Fibroblast of pulmonary artery (primary cell): ENCODE measurements around the gene TPM2.

Experiments
- DNase-seq: peaks from one replicate; pipeline ENCODE4 v3.0.0-alpha.2; 2010; ENCODE audit warnings: low read depth
- H3K4me3 ChIP-seq: replicated peaks from 2 replicates; pipeline ENCODE4 v1.5.1; 2011; ENCODE audit warnings: low read depth, mild to moderate bottlenecking, control low read depth, low read length, moderate library complexity
- TF ChIP-seq, protein P1 (sequence below): IDR thresholded peaks from 2 replicates; pipeline ENCODE4 v1.5.1; 2011; ENCODE audit warnings: mild to moderate bottlenecking, control low read depth, low read length, inconsistent platforms; ENCODE audit errors: missing control alignments

Gene TPM2

GRCh38 chr9:35688558-35689541, 875 bp downstream of the TPM2 start:
- TF ChIP-seq, protein P1, sequence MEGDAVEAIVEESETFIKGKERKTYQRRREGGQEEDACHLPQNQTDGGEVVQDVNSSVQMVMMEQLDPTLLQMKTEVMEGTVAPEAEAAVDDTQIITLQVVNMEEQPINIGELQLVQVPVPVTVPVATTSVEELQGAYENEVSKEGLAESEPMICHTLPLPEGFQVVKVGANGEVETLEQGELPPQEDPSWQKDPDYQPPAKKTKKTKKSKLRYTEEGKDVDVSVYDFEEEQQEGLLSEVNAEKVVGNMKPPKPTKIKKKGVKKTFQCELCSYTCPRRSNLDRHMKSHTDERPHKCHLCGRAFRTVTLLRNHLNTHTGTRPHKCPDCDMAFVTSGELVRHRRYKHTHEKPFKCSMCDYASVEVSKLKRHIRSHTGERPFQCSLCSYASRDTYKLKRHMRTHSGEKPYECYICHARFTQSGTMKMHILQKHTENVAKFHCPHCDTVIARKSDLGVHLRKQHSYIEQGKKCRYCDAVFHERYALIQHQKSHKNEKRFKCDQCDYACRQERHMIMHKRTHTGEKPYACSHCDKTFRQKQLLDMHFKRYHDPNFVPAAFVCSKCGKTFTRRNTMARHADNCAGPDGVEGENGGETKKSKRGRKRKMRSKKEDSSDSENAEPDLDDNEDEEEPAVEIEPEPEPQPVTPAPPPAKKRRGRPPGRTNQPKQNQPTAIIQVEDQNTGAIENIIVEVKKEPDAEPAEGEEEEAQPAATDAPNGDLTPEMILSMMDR, result no peak
- peak overlapping the region; percentile 87 for H3K4me3 ChIP-seq
- peak; percentile 76 for DNase-seq

- DNase-seq, result no peak
- TF ChIP-seq, protein P1, result no peak
- peak overlapping the region; percentile 87 for H3K4me3 ChIP-seq
Observed at GRCh38 chr9:35687972-35688557, 1.7 kb downstream of the TPM2 start.

DNA sequence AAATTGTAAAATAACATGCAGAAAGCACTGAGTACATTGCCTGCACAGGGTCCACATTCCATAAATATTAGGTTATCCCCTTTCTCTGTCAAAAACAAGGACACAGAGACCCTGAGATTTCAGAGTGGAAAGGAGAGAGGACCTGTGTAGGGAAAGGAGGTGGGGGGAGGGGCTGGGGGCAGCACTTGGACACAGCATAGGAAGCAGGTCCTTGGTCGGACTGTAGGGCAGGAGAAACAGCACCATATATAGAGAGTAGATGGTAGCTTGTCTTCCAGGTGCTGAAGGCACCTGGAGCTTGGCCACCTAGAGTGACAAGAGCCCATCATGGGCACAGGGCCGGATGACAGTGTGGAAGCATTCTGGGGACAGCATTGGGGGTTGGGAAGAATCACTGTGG, 2.4 kb downstream of the TPM2 start:
- H3K4me3 ChIP-seq, result peak overlapping the region; percentile 87
- TF ChIP-seq, protein P1, result no peak
- no peak for DNase-seq

GRCh38 chr9:35686222-35687203, 3.2 kb downstream of the TPM2 start:
- TF ChIP-seq, protein P1, result no peak
- DNase-seq, result peak; percentile 44

GRCh38 chr9:35685506-35685905, 4.2 kb downstream of the TPM2 start:
- no peak overlapping the region for H3K4me3 ChIP-seq
- TF ChIP-seq, protein P1, result no peak

More at GRCh38 chr9:35686222-35687203, 3.2 kb downstream of the TPM2 start:
- peak overlapping the region; percentile 87 for H3K4me3 ChIP-seq

DNA sequence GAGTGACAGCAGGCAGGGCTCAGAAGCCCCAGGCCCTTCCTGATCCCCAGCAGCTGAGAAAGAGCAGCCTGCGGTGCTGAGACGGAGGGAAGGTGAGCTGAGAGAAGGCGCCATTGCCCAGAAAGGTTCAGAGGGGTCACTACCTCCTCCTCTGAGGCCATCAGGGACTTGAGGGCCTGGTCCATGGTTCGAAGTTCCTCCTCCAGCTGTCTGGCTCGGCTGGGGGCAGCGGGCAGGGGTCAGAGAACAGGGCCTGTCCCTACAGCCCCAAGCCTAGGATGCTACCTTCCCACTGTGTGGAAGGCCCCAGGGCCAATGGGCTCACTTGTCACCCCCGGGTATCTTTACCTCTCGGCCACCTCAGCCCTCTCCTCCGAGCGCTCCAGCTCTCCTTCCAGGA, 4.8 kb downstream of the TPM2 start:
- no peak overlapping the region for H3K4me3 ChIP-seq
- TF ChIP-seq, protein P1, result no peak
- no peak for DNase-seq

More at GRCh38 chr9:35685506-35685905, 4.2 kb downstream of the TPM2 start:
- no peak for DNase-seq
